ENCODE data around the gene HM13. TPM values are rescaled to one million over a fixed set of nuclear protein-coding genes. Genes with fewer than 3 reads are reported as not detected.
A peak's percentile ranks its signal among the peaks of the same experiment; 100 is the strongest.
"Not testable (repeated sequence)": the region's sequence is repeated elsewhere in the genome, so short reads cannot be mapped to it uniquely, and the experiment has no call there.

The HM13 gene
- total and polyA plus RNA-seq, 2 donors (not counting 3 experiments of a cell fraction or from before 2014, with no cell fraction given): 211 to 218 TPM

GRCh38 chr20:31595654-31596411, 81.6 kb downstream of the HM13 start:
- Histone ChIP-seq H3K36me3 (ENCODE audit: control insufficient read depth in 2 of 2, extremely low read depth in 1 of 2, insufficient read depth in 2 of 2, low read length in 2 of 2) (no peaks in the 10 kb centered on the region), H3K9me3 (replicated peaks; ENCODE audit: control insufficient read depth, insufficient read depth, low read length) (no peaks in the 10 kb centered on the region), H3K27me3 (ENCODE audit: control insufficient read depth in 2 of 2, insufficient read depth in 2 of 2, low read length in 2 of 2) (no peaks in the 10 kb centered on the region), H4K20me1 (replicated peaks; ENCODE audit: control insufficient read depth, extremely low read depth, insufficient read depth, low read length) (no peaks in the 10 kb centered on the region), H3K79me2 (ENCODE audit: control insufficient read depth, insufficient read depth, low read length) (no peaks in the 10 kb centered on the region), H3K9me1 (replicated peaks; ENCODE audit: control insufficient read depth, extremely low read depth, insufficient read depth, low read length) (no peaks in the 10 kb centered on the region), H3K27ac (ENCODE audit: insufficient read depth, low read depth, low read length) (peak overlapping the region; percentile 70), H2AFZ (ENCODE audit: low read depth, low read length) (peak overlapping the region; percentile 90), H3K4me2 (ENCODE audit: insufficient read depth, low read length) (no peak overlapping the region), H3K4me1 (ENCODE audit: control insufficient read depth, extremely low read depth, insufficient read depth, low read length) (peaks cover 14% of the 10 kb centered on the region), H3K4me3 (replicated peaks in 1 of 3; ENCODE audit: insufficient read depth in 1 of 3, low read depth in 1 of 3, low read length in 3 of 3) (no peak overlapping the region), H3K9ac (replicated peaks; ENCODE audit: extremely low read depth, insufficient read depth, low read length) (no peak overlapping the region)
- no TSS peak for BruUV-seq (replicated peaks)
- no peak for FAIRE-seq
- POLR2A ChIA-PET: interaction anchor here (0.6 to 2.6 kb wide), 3 partner anchors 9 to 20 kb away, joined by 4 to 12 read pairs (median 10); partner anchors contain the start of gene ID1
- CTCF ChIA-PET: interaction anchor here (1.0 to 2.6 kb wide), 5 partner anchors 8 to 38 kb away, joined by 3 to 13 read pairs (median 4); no protein-coding TSS in a partner anchor
- DNase-seq (ENCODE audit: low read depth, low spot score): peak; percentile 16
- TF ChIP-seq FOS (IDR thresholded peaks at IDR 0.05; ENCODE audit: borderline replicate concordance, insufficient read depth, low read length): no peak
- TF ChIP-seq POLR2A (IDR thresholded peaks at IDR 0.05; ENCODE audit: low read depth, low read length): no peak
- TF ChIP-seq MAX (IDR thresholded peaks at IDR 0.05; ENCODE audit: insufficient read depth, insufficient read length): no peak
- no peak for TF ChIP-seq POLR2AphosphoS5 (IDR thresholded peaks at IDR 0.05; ENCODE audit: insufficient read depth, low read depth, low read length)
- no peak for TF ChIP-seq MYC (IDR thresholded peaks at IDR 0.05; ENCODE audit: low read depth, low read length)
- intact Hi-C loops (cut with micrococcal nuclease) (no loop called here), dilution Hi-C loops (cut with MboI; ENCODE audit: extremely low pct_ligation_motif_present, low sequenced_read_pairs) (no loop called here)

- H3K4me2 ChIP-seq (ENCODE audit: insufficient read depth, low read length); DNase-seq (ENCODE audit: low read depth, low spot score); H3K4me3 ChIP-seq (replicated peaks in 1 of 3; ENCODE audit: insufficient read depth in 1 of 3, low read depth in 1 of 3, low read length in 3 of 3); H3K36me3 ChIP-seq (ENCODE audit: control insufficient read depth in 2 of 2, extremely low read depth in 1 of 2, insufficient read depth in 2 of 2, low read length in 2 of 2); H3K27me3 ChIP-seq (ENCODE audit: control insufficient read depth in 2 of 2, insufficient read depth in 2 of 2, low read length in 2 of 2); FAIRE-seq; H3K79me2 ChIP-seq (ENCODE audit: control insufficient read depth, insufficient read depth, low read length); H4K20me1 ChIP-seq (replicated peaks; ENCODE audit: control insufficient read depth, extremely low read depth, insufficient read depth, low read length); dilution Hi-C loops (cut with MboI; ENCODE audit: extremely low pct_ligation_motif_present, low sequenced_read_pairs); H3K9me3 ChIP-seq (replicated peaks; ENCODE audit: control insufficient read depth, insufficient read depth, low read length); BruUV-seq (replicated peaks); H3K9ac ChIP-seq (replicated peaks; ENCODE audit: extremely low read depth, insufficient read depth, low read length); intact Hi-C loops (cut with micrococcal nuclease); H3K9me1 ChIP-seq (replicated peaks; ENCODE audit: control insufficient read depth, extremely low read depth, insufficient read depth, low read length): not testable (repeated sequence)
- ChIA-PET POLR2A (interaction anchor here (0.9 to 2.6 kb wide), 2 partner anchors 9 to 14 kb away, joined by 10 to 12 read pairs; partner anchors contain the start of gene ID1), CTCF (interaction anchor here (1.0 to 2.6 kb wide), 4 partner anchors 8 to 39 kb away, joined by 3 to 13 read pairs (median 4); no protein-coding TSS in a partner anchor)
- H3K4me1 ChIP-seq (ENCODE audit: control insufficient read depth, extremely low read depth, insufficient read depth, low read length): peaks cover 14% of the 10 kb centered on the region
- peak overlapping the region; percentile 70 for H3K27ac ChIP-seq (ENCODE audit: insufficient read depth, low read depth, low read length)
- peak overlapping the region; percentile 90 for H2AFZ ChIP-seq (ENCODE audit: low read depth, low read length)
These were observed 82.1 kb downstream of the HM13 start for GRCh38 chr20:31596412-31596715.

Data from endothelial cell of umbilical vein (primary cell).